Skeletal muscle tissue (tissue), 4 donors: ENCODE data around the gene FADS2. TPM values are rescaled to one million over a fixed set of nuclear protein-coding genes. Genes with fewer than 3 reads are reported as not detected.
"Not testable (repeated sequence)": the region's sequence is repeated elsewhere in the genome, so short reads cannot be mapped to it uniquely, and the experiment has no call there.

ENCODE experiments used
- H3K27ac ChIP-seq: one replicate; pipeline ENCODE4 v1.7.0; 2013; ENCODE audit warnings: mild to moderate bottlenecking, low read depth, low read length, inconsistent platforms
- H3K27me3 ChIP-seq, 3 donors: one replicate each; pipeline ENCODE4 v1.7.0; 2013; ENCODE audit warnings: low read length in 3 of 3; ENCODE audit not compliant: control insufficient read depth in 3 of 3, insufficient read depth in 3 of 3
- H3K36me3 ChIP-seq, 3 donors: one replicate each; pipeline ENCODE4 v1.7.0; 2013; ENCODE audit warnings: low read length in 3 of 3; ENCODE audit not compliant: control insufficient read depth in 3 of 3, insufficient read depth in 3 of 3
- H3K4me1 ChIP-seq, 3 donors: one replicate each; pipeline ENCODE4 v1.7.0; 2013; ENCODE audit warnings: low read length in 3 of 3, mild to moderate bottlenecking in 3 of 3; ENCODE audit not compliant: control insufficient read depth in 3 of 3, insufficient read depth in 3 of 3
- H3K4me3 ChIP-seq, 3 donors: one replicate each; pipeline ENCODE4 v1.7.0; 2013; ENCODE audit warnings: low read length in 3 of 3
- H3K9ac ChIP-seq, 3 donors: one replicate each; pipeline ENCODE4 v1.7.0; 2013; ENCODE audit warnings: low read length in 3 of 3, mild to moderate bottlenecking in 3 of 3, moderate library complexity in 2 of 3, low read depth in 1 of 3
- H3K9me3 ChIP-seq, 3 donors: one replicate each; pipeline ENCODE4 v1.7.0; 2013; ENCODE audit warnings: low read length in 3 of 3; ENCODE audit not compliant: control insufficient read depth in 3 of 3
- total RNA-seq: library from RNA; depleted of rRNA; stranded (reverse); fragments of >200 nt; gene quantifications from one replicate; pipeline ENCODE4 v1.2.3, GENCODE V29; 2014
- donor health status: Osteomylitis.

Gene FADS2
- total RNA-seq, 1 donor from 2014 or later: 41.2 TPM

GRCh38 chr11:61873588-61874376 lies 45.7 kb downstream of the FADS2 start:
- Histone ChIP-seq H3K4me1 (peaks cover 21 to 34% (median 28%) of the 10 kb centered on the region in 3 donors), H3K36me3 (peaks cover 0 to 16% (median 4%) of the 10 kb centered on the region in 3 donors), H3K27ac (no peak overlapping the region), H3K4me3 (no peak overlapping the region), H3K9me3 (no peaks in the 10 kb centered on the region), H3K27me3 (peaks cover 0 to 3% (median 0%) of the 10 kb centered on the region in 3 donors), H3K9ac (no peak overlapping the region)

GRCh38 chr11:61874377-61874809 lies 46.3 kb downstream of the FADS2 start:
- Histone ChIP-seq H3K4me1 (peaks cover 21 to 34% (median 28%) of the 10 kb centered on the region in 3 donors), H3K9me3 (no peaks in the 10 kb centered on the region), H3K4me3 (peak overlapping the region in 1 of 3 donors; percentile 22), H3K36me3 (peaks cover 0 to 20% (median 4%) of the 10 kb centered on the region in 3 donors), H3K27ac (no peak overlapping the region), H3K27me3 (peaks cover 0 to 3% (median 0%) of the 10 kb centered on the region in 3 donors), H3K9ac (no peak overlapping the region)

- Histone ChIP-seq H3K27ac (no peak overlapping the region), H3K4me1 (peaks cover 21 to 31% (median 26%) of the 10 kb centered on the region in 3 donors), H3K9me3 (no peaks in the 10 kb centered on the region), H3K36me3 (peaks cover 0 to 21% (median 4%) of the 10 kb centered on the region in 3 donors), H3K27me3 (peaks cover 0 to 3% (median 0%) of the 10 kb centered on the region in 3 donors), H3K4me3 (no peak overlapping the region), H3K9ac (no peak overlapping the region)
Measured at GRCh38 chr11:61874853-61875252, 46.8 kb downstream of the FADS2 start.

- no peak overlapping the region for H3K9ac ChIP-seq
- peaks cover 12 to 26% (median 21%) of the 10 kb centered on the region in 3 donors for H3K4me1 ChIP-seq
- H3K9me3 ChIP-seq: no peaks in the 10 kb centered on the region
- H3K27me3 ChIP-seq: peaks cover 0 to 3% (median 0%) of the 10 kb centered on the region in 3 donors
- peaks cover 0 to 21% (median 4%) of the 10 kb centered on the region in 3 donors for H3K36me3 ChIP-seq
- no peak overlapping the region for H3K4me3 ChIP-seq
- H3K27ac ChIP-seq: no peak overlapping the region
Measured at GRCh38 chr11:61875698-61876097, 47.6 kb downstream of the FADS2 start.

GRCh38 chr11:61879152-61879551 lies 51.1 kb downstream of the FADS2 start:
- H3K36me3 ChIP-seq: peaks cover 0 to 21% (median 4%) of the 10 kb centered on the region in 3 donors
- no peak overlapping the region for H3K9ac ChIP-seq
- no peaks in the 10 kb centered on the region for H3K9me3 ChIP-seq
- H3K4me3 ChIP-seq: no peak overlapping the region
- H3K4me1 ChIP-seq: peaks cover 4 to 15% (median 8%) of the 10 kb centered on the region in 3 donors
- H3K27me3 ChIP-seq: no peaks in the 10 kb centered on the region
- H3K27ac ChIP-seq: no peak overlapping the region

- Histone ChIP-seq H3K9ac (no peak overlapping the region), H3K27ac (no peak overlapping the region), H3K4me1 (peaks cover 0 to 11% (median under 1%) of the 10 kb centered on the region in 3 donors), H3K36me3 (peaks cover 0 to 21% (median 4%) of the 10 kb centered on the region in 3 donors), H3K9me3 (no peaks in the 10 kb centered on the region), H3K27me3 (no peaks in the 10 kb centered on the region), H3K4me3 (no peak overlapping the region)
Measured at GRCh38 chr11:61880031-61880430, 51.9 kb downstream of the FADS2 start.

GRCh38 chr11:61880454-61880853 lies 52.4 kb downstream of the FADS2 start:
- Histone ChIP-seq H3K4me3 (no peak overlapping the region), H3K27ac (no peak overlapping the region), H3K36me3 (peaks cover 0 to 21% (median 4%) of the 10 kb centered on the region in 3 donors), H3K9ac (no peak overlapping the region), H3K4me1 (peaks cover 2 to 14% (median 3%) of the 10 kb centered on the region in 3 donors), H3K9me3 (no peaks in the 10 kb centered on the region), H3K27me3 (no peaks in the 10 kb centered on the region)

- Histone ChIP-seq H3K4me1 (peaks cover 4 to 20% (median 5%) of the 10 kb centered on the region in 3 donors), H3K27me3 (no peaks in the 10 kb centered on the region), H3K36me3 (peaks cover 0 to 18% (median 4%) of the 10 kb centered on the region in 3 donors), H3K9me3 (no peaks in the 10 kb centered on the region), H3K4me3 (no peak overlapping the region), H3K27ac (peak overlapping the region; percentile 66), H3K9ac (no peak overlapping the region)
Measured at GRCh38 chr11:61881397-61881796, 53.3 kb downstream of the FADS2 start.

GRCh38 chr11:61882267-61882666 lies 54.2 kb downstream of the FADS2 start:
- not testable (repeated sequence) for H3K9ac ChIP-seq, H3K4me3 ChIP-seq, H3K27me3 ChIP-seq, H3K9me3 ChIP-seq, H3K27ac ChIP-seq
- Histone ChIP-seq H3K4me1 (peaks cover 4 to 26% (median 10%) of the 10 kb centered on the region in 3 donors), H3K36me3 (peaks cover 0 to 18% (median 4%) of the 10 kb centered on the region in 3 donors)

- H3K9me3 ChIP-seq: no peaks in the 10 kb centered on the region
- H3K36me3 ChIP-seq: peaks cover 0 to 14% (median 4%) of the 10 kb centered on the region in 3 donors
- H3K4me3 ChIP-seq: no peak overlapping the region
- H3K27ac ChIP-seq: no peak overlapping the region
- H3K27me3 ChIP-seq: no peaks in the 10 kb centered on the region
- H3K9ac ChIP-seq: no peak overlapping the region
- peaks cover 11 to 32% (median 16%) of the 10 kb centered on the region in 3 donors for H3K4me1 ChIP-seq
Measured at GRCh38 chr11:61882879-61883278, 54.8 kb downstream of the FADS2 start.
